Umbilical cord (tissue), 2 donors: ENCODE results near the gene CPVL. TPM values are rescaled to one million over a fixed set of nuclear protein-coding genes. Genes with fewer than 3 reads are reported as not detected.

ENCODE experiments used
- DNase-seq: peaks from one replicate; pipeline ENCODE4 v3.0.0-alpha.2; 2015; ENCODE audit warnings: low spot score
- total RNA-seq: library from RNA; depleted of rRNA; stranded (reverse); fragments of >200 nt; gene quantifications from one replicate; pipeline ENCODE4 v1.2.3, GENCODE V29; 2014; ENCODE audit warnings: low replicate concordance; ENCODE audit not compliant: insufficient read depth

Gene CPVL
- total RNA-seq, 1 donor from 2014 or later = 13.2 TPM

- DNase-seq = no peak
These were observed 139.2 kb downstream of the CPVL start for GRCh38 chr7:29007127-29007526.

- DNase-seq = no peak
These were observed 140.5 kb downstream of the CPVL start for GRCh38 chr7:29005829-29006228.

- no peak for DNase-seq
These were observed 140.9 kb downstream of the CPVL start for GRCh38 chr7:29005406-29005805.

DNA sequence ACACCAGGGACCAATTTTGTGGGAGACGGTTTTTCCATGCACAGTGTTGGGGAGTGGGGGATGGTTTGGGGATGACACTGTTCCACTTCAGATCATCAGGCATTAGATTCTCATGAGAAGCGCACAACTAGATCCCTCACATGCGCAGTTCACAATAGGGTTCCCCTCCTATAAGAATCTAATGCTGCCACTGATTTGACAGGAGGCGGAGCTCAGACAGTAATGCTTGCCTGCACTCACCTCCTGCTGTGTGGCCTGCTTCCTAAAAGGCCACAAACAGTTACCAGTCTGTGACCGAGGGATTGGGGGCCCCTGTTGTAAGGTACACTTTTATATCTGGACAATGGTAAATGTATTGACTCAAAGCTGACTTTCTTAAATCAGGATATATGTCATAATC, 142.6 kb downstream of the CPVL start:
- DNase-seq = no peak

- no peak for DNase-seq
These were observed 145.6 kb downstream of the CPVL start for GRCh38 chr7:29000717-29001076.

DNA sequence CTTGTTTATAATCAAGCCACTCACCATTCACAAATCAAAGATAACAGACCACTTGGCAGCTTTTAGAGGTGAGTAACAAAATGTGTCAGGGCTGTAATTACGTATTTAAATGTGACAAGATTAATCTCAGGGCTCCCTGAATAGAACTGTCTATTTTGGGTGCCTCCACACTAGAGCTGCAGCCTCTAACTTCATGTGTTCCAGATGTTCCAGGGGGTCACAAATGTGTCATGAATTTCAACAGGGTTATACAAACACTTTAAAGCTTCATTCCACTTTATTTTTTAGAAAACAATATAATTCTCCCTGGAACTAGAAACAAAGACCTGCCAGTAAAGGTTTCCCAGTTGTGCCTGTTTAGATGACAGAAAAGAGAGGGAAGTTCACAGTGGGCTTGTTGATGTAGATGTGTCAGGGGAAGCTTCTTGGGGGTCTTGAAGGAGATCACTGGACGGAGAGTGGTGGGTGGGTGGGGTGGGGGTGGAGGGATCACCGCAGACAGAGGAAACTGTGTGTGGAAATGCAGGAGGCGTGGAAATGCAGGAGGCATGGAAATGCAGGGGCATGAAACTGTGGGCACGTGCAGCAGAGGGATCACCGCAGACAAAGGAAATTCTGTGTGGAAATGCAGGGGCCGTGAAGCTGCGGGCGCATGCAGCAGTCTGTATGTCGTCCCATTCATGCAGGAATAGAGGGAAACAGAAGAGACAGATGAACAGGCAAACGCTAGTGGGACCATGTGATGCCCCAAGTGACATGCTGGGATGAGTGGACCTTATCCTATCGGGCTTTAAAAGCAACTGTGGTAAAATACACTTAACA, 146.2 kb downstream of the CPVL start:
- no peak for DNase-seq

GRCh38 chr7:28999427-28999826, 146.9 kb downstream of the CPVL start:
- no peak for DNase-seq

- DNase-seq = peak; percentile 27
These were observed 148.2 kb downstream of the CPVL start for GRCh38 chr7:28998105-28998504.

DNA sequence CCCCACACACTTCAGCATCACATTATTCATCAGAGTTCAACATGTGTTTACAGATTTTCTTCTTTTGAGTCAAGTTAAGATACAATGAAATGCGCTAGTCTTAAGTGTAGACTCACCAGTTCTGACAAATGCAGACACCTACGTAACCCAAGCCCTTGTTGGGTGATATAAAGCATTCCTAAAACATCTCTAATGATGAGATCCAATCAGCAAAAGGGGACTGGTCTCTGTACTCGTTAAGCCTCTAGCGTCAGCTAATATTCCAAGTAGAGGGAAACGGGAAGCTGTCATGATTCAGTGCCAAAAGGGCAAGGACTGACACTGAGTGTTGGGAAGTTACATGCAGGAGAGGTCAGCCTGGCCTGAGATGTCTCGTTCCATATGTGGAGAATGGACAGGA, 149.5 kb downstream of the CPVL start:
- no peak for DNase-seq

GRCh38 chr7:28993371-28993770, 153.0 kb downstream of the CPVL start:
- no peak for DNase-seq

- no peak for DNase-seq
These were observed 153.5 kb downstream of the CPVL start for GRCh38 chr7:28992798-28993197.

GRCh38 chr7:28990200-28990960, 156.0 kb downstream of the CPVL start:
- no peak for DNase-seq

DNA sequence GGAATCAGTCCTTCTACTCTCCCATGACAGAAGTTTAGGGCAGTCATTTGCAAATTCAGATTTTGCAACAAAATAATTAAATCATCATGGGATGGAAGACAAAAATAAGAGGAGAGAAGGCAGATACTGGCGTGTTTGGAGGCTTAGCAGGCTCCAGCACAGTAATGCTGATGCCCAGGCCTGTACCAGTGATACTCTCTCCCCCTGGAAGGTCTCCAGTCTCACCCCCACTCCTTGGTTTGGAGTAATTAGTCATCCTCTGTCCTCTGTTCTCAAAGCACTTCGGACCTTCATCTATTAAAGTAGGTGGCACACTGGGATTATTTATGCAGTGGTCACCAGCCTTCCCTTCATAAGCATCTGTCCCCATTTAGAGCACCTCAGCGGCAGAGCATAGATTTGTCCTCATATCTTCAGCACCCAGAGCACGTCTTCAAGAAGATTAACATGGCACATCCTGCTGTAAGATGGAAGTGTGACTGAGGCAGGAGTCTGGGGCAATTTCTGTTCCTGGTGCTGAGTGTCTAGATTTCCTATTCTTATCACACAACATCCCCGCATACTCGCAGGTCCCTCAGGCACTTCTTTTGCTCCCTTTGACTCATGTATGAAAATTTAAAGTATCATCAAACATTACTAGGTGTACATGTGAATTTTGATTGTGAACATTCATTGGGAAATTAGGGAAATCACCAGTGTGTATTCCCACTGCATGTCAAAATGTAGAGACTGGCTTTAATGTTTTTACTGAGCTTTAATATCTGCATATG, 156.9 kb downstream of the CPVL start:
- no peak for DNase-seq

DNA sequence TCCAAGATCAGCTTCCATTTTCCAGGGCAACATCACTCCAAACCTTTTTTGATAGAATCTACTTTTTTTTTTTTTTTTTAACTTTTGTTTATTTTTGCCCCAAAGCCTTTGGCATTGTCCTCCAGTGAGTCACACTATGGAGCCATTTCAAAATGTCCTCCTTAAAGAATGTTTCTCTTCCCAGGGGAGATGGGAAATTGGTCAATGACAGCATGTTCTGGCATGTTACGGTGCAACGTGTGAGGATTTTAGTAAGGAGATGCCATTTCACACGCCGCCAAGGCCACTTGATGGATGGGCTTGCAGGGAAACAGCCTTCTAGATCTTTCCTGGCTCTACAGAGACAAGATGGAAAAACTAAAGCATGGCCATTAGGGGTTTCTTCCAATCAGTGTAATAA, 157.5 kb downstream of the CPVL start:
- DNase-seq = no peak

DNA sequence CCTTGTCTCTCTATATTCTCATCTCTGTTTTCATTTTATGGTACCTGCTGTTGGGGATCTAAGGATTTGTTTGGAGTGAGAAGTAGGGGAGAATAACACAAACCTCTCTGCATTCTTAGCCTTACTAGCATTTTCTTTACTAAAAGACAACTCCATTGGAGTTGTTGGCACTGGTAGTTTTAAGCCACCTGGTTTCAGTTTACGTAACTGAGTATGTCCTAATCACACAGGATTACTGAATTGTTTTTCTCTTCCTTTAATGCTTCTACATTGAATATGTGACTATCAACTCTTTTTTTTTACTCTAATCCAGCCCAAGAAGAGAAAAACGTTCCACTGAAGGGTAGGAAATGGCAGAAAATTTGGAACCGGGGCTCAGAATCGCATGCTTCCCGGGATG, 158.2 kb downstream of the CPVL start:
- no peak for DNase-seq

GRCh38 chr7:28986765-28987110, 159.6 kb downstream of the CPVL start:
- peak; percentile 69 for DNase-seq

DNA sequence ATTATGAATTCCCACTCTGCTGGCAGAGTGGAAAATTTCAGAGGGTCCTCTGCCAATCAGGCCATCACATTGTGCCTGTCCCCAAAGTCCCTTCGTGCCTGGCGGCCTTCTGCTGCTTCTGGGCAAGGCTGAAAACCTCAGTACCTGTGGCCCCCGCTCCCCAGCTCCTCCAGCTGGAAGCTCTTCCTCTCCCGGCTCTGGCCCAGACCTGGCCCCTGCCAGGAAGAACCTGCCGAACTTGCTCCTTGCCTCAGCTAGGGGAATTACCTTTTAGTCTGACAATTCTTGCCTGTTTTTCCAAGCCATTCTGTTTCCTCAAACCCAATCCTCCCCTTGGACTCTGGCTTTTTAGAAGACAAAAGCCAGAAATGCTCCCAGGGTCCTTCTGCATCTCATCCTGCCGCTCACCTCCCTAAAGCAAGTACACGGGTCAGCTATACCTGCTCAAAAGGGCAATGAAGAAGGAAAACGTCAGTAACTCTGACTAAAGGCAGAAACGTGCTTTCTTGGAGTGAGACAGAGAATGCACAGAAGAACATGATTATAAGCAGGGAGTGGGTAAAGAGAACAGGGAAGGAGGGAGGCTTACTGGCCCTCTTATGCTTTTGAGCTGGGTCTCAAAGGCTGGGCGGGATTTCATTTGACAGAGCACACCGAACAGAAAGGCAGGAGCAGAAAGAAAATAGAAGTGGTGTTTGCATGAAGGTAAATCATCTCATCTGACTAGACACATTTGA, 160.1 kb downstream of the CPVL start:
- DNase-seq = peak; percentile 68

DNA sequence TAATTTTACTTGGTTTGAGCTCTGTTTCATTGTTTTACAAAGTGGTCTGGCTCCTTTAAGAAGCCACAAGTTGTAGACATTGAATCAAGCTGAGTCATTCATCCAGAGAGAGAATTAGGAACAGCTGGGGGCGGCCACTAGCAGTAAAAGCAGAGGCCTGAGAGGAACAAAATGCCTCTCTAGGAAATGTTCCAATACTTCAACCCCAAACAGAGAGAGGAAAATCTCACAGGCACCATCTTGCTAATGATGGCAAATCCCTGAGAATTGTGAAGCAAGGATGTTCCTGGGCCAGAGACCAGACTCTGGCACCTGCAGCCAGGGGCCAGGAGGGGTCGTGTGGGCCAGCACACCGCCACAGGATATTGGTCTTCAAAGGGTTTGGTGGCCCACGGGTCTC, 161.7 kb downstream of the CPVL start:
- peak; percentile 88 for DNase-seq

GRCh38 chr7:28984217-28984616, 162.1 kb downstream of the CPVL start:
- DNase-seq = no peak

DNA sequence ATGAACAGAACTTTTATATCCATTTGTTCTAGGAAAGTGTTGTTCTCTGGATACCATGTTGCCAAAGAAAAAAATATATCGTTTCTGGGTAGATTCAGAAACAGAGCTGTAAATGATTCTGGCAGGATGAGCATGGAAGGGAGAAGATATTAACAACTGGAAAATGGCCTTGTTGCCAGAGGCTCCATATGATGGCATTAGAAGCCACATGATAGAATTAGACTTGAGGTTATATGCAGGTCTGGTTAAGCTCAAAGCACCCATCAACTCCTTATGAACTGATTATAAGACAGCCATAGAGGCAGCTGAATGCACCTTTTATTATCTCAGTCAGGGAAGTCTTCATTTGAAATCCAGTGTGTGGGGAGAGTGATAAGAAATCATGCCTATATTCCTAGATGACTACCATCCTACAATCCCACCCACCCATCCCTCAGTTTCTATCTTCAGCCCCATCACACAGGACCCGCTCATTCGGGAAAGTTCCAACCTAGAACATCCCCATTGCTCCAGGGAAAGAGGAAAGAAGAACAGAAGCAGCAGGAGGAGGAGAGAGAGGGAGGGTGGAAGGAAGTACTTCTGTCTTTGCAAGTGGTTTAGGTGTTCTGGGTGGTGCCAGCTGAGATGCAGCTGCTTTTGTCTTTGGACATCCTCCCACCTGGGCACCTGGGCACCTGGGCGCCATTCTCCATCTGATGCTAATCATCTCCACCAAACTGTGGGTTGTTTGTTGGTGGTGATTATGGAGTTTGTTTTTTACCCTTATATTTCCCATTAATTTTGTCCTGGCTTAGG, 162.7 kb downstream of the CPVL start:
- DNase-seq = no peak

- DNase-seq = peak; percentile 22
These were observed 165.2 kb downstream of the CPVL start for GRCh38 chr7:28981161-28981465.
